HG03280 (cell line): ENCODE data around the gene KRTAP5-4.
"Not testable (repeated sequence)": the region's sequence is repeated elsewhere in the genome, so short reads cannot be mapped to it uniquely, and the experiment has no call there.

ENCODE experiments used
- ATAC-seq: cut with Tn5 transposase; IDR thresholded peaks from one replicate; pipeline ENCODE4 v1.9.1; 2021; ENCODE audit warnings: mild to moderate bottlenecking, moderate library complexity; ENCODE audit not compliant: unreplicated experiment

Gene KRTAP5-4

GRCh38 chr11:1622086-1622485 is at the start of gene KRTAP5-4:
Gene KRTAP5-4, minus strand, starts transcription at chr11:1622138. Its CDS starts 45 bp downstream, at chr11:1622093.
- no peak for ATAC-seq

GRCh38 chr11:1671658-1672057 is 49.7 kb upstream of the KRTAP5-4 start:
- ATAC-seq: no peak

GRCh38 chr11:1670905-1671371 is 49.0 kb upstream of the KRTAP5-4 start:
- no peak for ATAC-seq

GRCh38 chr11:1670457-1670856 is 48.5 kb upstream of the KRTAP5-4 start:
- ATAC-seq: not testable (repeated sequence)

GRCh38 chr11:1669546-1670218 is 47.7 kb upstream of the KRTAP5-4 start:
- ATAC-seq: no peak

GRCh38 chr11:1668911-1669473 is 47.1 kb upstream of the KRTAP5-4 start:
- ATAC-seq: no peak

- no peak for ATAC-seq
Observed at GRCh38 chr11:1667906-1668305, 46.0 kb upstream of the KRTAP5-4 start.

GRCh38 chr11:1667121-1667850 is 45.3 kb upstream of the KRTAP5-4 start:
- no peak for ATAC-seq

GRCh38 chr11:1665313-1665712 is 43.4 kb upstream of the KRTAP5-4 start:
- no peak for ATAC-seq

- not testable (repeated sequence) for ATAC-seq
Observed at GRCh38 chr11:1662699-1663283, 40.9 kb upstream of the KRTAP5-4 start.

GRCh38 chr11:1661454-1662269 is 39.7 kb upstream of the KRTAP5-4 start:
- not testable (repeated sequence) for ATAC-seq

- ATAC-seq: no peak
Observed at GRCh38 chr11:1660111-1660867, 38.4 kb upstream of the KRTAP5-4 start.

- ATAC-seq: no peak
Observed at GRCh38 chr11:1659506-1659905, 37.6 kb upstream of the KRTAP5-4 start.

- no peak for ATAC-seq
Observed at GRCh38 chr11:1656670-1657069, 34.7 kb upstream of the KRTAP5-4 start.

GRCh38 chr11:1656061-1656441 is 34.1 kb upstream of the KRTAP5-4 start:
- no peak for ATAC-seq

- no peak for ATAC-seq
Observed at GRCh38 chr11:1655168-1656060, 33.5 kb upstream of the KRTAP5-4 start.

GRCh38 chr11:1654388-1655167 is 32.6 kb upstream of the KRTAP5-4 start:
- ATAC-seq: no peak
